Activated CD8-positive, alpha-beta T cell treated with anti-CD3 and anti-CD28 coated beads for 36 hours (primary cell): Measurements from ENCODE around the gene TMEM38B. TPM values are rescaled to one million over a fixed set of nuclear protein-coding genes. Genes with fewer than 3 reads are reported as not detected.

Experiments
- ATAC-seq: fragments of 200-7000 bp; cut with Tn5 transposase; one replicate; pipeline ENCODE4 v1.10.0; 2021; ENCODE audit warnings: mild to moderate bottlenecking, moderate library complexity
- CTCF ChIA-PET: fragments of 350-600 bp; sonication (Branson Sonifier 250); formaldehyde crosslinking; loops from one replicate; lab custom pipeline; 2021; ENCODE audit warnings: antibody characterized with exemption; lab: Charles Lee
- POLR2A ChIA-PET: fragments of 350-600 bp; sonication (Branson Sonifier 250); formaldehyde crosslinking; loops from one replicate; lab custom pipeline; 2021; ENCODE audit warnings: antibody characterized with exemption; lab: Charles Lee
- DNase-seq: peaks from one replicate; pipeline ENCODE4 v3.0.0-alpha.2; 2020
- H3K27ac Mint-ChIP-seq: one replicate; pipeline ENCODE4 v1.8.0; 2021; ENCODE audit warnings: mild to moderate bottlenecking, mixed read lengths
- H3K27me3 Mint-ChIP-seq: one replicate; pipeline ENCODE4 v1.8.0; 2021; ENCODE audit warnings: mixed read lengths
- H3K36me3 Mint-ChIP-seq: one replicate; pipeline ENCODE4 v1.8.0; 2021; ENCODE audit warnings: low read depth, mixed read lengths
- H3K4me1 Mint-ChIP-seq: one replicate; pipeline ENCODE4 v1.8.0; 2021; ENCODE audit warnings: low read depth, mixed read lengths
- H3K4me3 Mint-ChIP-seq: one replicate; pipeline ENCODE4 v1.8.0; 2021; ENCODE audit warnings: mild to moderate bottlenecking, moderate library complexity, mixed read lengths
- H3K9me3 Mint-ChIP-seq: one replicate; pipeline ENCODE4 v1.8.0; 2021; ENCODE audit warnings: mixed read lengths
- intact Hi-C: fragments of 100-400 bp; cut with micrococcal nuclease; formaldehyde crosslinking; loops from one replicate; pipeline ENCODE4 v1.10.0; 2022
- total RNA-seq, 2 experiments: library from RNA; stranded (reverse); gene quantifications; one replicate each; pipeline ENCODE4 v1.2.3, GENCODE V29; 2021
- TF ChIP-seq, protein P1 (sequence below): fragments of 200-600 bp; IDR thresholded peaks from one replicate; pipeline ENCODE4 v1.8.0; 2022; ENCODE audit warnings: antibody characterized with exemption, mild to moderate bottlenecking

TMEM38B gene
- total RNA-seq, 2 experiments from 2014 or later, result 8.2 to 11.3 TPM

DNA sequence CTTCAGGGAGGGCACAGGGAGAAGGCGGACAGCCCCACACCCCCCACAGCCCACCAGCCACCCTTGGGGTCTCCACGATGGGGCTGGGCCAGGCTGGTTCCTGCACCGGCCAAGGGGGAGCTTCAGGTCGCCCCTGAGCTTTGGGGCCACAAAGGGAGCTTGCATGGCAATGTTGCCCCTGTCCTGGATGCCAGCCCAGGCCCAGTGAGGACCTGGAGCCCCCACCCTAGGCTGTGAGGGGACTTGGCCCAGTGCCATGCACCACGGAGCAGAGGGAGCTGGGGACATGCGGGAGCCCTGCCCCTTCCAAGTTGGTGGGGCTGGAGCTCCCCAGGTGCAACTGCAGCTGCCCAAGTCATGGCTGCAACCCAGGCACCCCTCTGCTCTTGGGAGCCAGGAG lies 18.4 kb downstream of the TMEM38B start:
- TF ChIP-seq, protein P1, sequence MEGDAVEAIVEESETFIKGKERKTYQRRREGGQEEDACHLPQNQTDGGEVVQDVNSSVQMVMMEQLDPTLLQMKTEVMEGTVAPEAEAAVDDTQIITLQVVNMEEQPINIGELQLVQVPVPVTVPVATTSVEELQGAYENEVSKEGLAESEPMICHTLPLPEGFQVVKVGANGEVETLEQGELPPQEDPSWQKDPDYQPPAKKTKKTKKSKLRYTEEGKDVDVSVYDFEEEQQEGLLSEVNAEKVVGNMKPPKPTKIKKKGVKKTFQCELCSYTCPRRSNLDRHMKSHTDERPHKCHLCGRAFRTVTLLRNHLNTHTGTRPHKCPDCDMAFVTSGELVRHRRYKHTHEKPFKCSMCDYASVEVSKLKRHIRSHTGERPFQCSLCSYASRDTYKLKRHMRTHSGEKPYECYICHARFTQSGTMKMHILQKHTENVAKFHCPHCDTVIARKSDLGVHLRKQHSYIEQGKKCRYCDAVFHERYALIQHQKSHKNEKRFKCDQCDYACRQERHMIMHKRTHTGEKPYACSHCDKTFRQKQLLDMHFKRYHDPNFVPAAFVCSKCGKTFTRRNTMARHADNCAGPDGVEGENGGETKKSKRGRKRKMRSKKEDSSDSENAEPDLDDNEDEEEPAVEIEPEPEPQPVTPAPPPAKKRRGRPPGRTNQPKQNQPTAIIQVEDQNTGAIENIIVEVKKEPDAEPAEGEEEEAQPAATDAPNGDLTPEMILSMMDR, result no peak
- POLR2A ChIA-PET, result no interaction called here
- DNase-seq (no peak), ATAC-seq (no peak)
- Mint-ChIP-seq H3K4me3 (no peak overlapping the region), H3K36me3 (peaks cover 4% of the 10 kb centered on the region), H3K4me1 (peaks cover 7% of the 10 kb centered on the region), H3K27ac (no peak overlapping the region), H3K27me3 (no peaks in the 10 kb centered on the region), H3K9me3 (no peaks in the 10 kb centered on the region)
- intact Hi-C loops, result loop anchor here (10.0 kb wide), 2 partner anchors 108 to 288 kb away; no protein-coding TSS in a partner anchor
- CTCF ChIA-PET, result no interaction called here

DNA sequence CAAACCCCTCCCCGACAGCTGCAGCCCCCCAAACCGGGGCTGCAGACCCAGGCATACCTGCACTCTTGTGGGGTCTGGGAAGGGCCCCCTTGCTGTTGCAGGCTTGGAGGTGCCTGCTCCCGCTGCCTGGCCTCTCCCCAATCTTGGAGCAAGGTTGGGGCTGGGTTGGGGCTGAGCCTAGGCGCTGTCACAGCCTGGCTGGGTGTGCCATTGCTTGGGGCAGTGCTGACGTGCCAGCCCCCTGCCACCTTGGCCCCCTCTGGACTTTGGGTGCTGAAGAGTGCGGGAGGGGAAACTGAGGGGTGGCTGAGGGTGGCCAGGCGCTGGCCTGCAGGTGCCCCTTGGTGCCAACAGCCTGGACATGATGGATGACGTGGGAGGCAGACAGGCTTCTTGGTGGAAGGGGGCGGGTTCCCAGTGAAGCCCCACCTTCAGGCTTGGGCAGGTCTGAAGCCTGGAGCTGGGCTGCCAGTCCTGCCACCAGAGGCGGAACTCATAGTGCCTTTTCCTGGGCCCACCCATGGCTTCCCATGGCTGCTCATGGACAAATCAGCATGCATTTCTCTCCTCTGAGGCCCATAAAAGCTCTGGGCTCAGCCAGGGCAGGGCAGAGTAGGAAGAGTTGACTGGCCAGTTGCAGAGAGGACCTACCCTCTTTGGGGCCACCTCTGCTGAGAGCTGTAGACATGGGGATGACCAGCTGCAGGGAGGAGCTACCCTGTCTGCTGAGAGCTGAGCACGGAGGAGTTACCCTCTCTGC lies 19.1 kb downstream of the TMEM38B start:
- peaks cover 4% of the 10 kb centered on the region for H3K36me3 Mint-ChIP-seq
- TF ChIP-seq, protein P1, result no peak
- intact Hi-C loops, result loop anchor here (10.0 kb wide), 2 partner anchors 109 to 289 kb away; no protein-coding TSS in a partner anchor
- CTCF ChIA-PET, result no interaction called here
- DNase-seq (no peak), ATAC-seq (no peak)
- POLR2A ChIA-PET, result no interaction called here
- no peak overlapping the region for H3K4me3 Mint-ChIP-seq
- peaks cover 3% of the 10 kb centered on the region for H3K4me1 Mint-ChIP-seq
- H3K27me3 Mint-ChIP-seq, result no peaks in the 10 kb centered on the region
- H3K27ac Mint-ChIP-seq, result no peak overlapping the region
- no peaks in the 10 kb centered on the region for H3K9me3 Mint-ChIP-seq

DNA sequence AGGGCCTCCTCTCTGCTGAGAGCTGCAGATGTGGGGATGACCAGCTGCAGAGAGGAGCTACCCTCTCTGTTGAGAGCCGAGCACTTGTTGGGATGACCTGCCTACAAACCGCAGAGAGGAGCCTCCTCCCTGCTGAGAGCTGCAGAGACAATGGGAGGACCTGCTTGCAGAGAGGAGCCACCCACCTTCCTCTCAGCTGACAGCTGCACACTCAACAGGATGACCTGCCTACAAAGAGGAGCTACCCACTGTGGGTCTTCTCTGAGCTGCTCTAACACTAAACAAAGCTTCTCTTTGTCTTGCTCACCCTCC lies 19.6 kb downstream of the TMEM38B start:
- Mint-ChIP-seq H3K27ac (no peak overlapping the region), H3K4me3 (no peak overlapping the region), H3K9me3 (no peaks in the 10 kb centered on the region), H3K4me1 (no peaks in the 10 kb centered on the region), H3K27me3 (no peaks in the 10 kb centered on the region), H3K36me3 (peaks cover 4% of the 10 kb centered on the region)
- TF ChIP-seq, protein P1, result no peak
- intact Hi-C loops, result loop anchor here (10.0 kb wide), 2 partner anchors 109 to 289 kb away; no protein-coding TSS in a partner anchor
- DNase-seq, result no peak
- ChIA-PET CTCF (interaction anchor here (1.3 kb wide), 1 partner anchor 106 kb away, joined by 7 read pairs; no protein-coding TSS in a partner anchor), POLR2A (no interaction called here)
- ATAC-seq, result no peak

DNA sequence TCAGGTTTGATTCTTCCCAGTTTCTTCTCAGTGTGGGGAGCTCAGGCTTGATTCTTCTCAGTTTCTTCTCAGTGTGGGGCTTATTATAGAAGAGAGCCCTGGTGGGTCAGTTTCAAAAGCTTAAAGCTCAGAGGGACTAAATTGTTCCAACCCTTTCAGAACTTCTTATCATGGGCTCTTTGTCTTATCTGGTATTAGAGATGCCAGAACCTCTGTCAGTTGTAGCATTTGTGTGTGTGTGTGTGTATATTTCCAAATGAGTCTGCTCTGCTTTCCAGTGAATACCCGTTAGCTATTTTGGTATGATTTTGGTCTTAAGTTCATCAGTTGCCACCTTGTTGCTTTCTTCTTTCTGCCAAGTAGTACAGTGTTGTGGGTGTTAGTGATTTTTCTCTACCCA lies 21.8 kb downstream of the TMEM38B start:
- intact Hi-C loops, result loop anchor here (2.0 to 10.0 kb wide), 3 partner anchors 61 to 291 kb away; no protein-coding TSS in a partner anchor
- no peak for ATAC-seq
- H3K4me1 Mint-ChIP-seq, result no peaks in the 10 kb centered on the region

More for the DNA sequence above, 21.8 kb downstream of the TMEM38B start:
- Mint-ChIP-seq H3K27ac (no peak overlapping the region), H3K36me3 (no peaks in the 10 kb centered on the region), H3K4me3 (no peak overlapping the region), H3K9me3 (no peaks in the 10 kb centered on the region), H3K27me3 (no peaks in the 10 kb centered on the region)
- no peak for DNase-seq
- ChIA-PET POLR2A (interaction anchor here (0.9 kb wide), 1 partner anchor 20 kb away, joined by 3 read pairs; no protein-coding TSS in a partner anchor), CTCF (interaction anchor here (1.2 kb wide), 1 partner anchor 107 kb away, joined by 3 read pairs; no protein-coding TSS in a partner anchor)
- TF ChIP-seq, protein P1, result no peak
